ENCODE data around the gene PRIMPOL. TPM values are rescaled to one million over a fixed set of nuclear protein-coding genes. Genes with fewer than 3 reads are reported as not detected.

PRIMPOL gene
- total and polyA plus RNA-seq, 9 of the 15 experiments (the other 6 are each of a cell fraction or from before 2014, with no cell fraction given), result 11.0 to 32.0 (median 16.1) TPM

- ChIA-PET POLR2A (no interaction called here), CTCF (ENCODE audit: low intra/inter-chr PET ratio) (no interaction called here)
- no peak overlapping the region for H3K9ac ChIP-seq (ENCODE audit: insufficient read depth in 1 of 2, low read depth in 2 of 2, low read length in 2 of 2)
- H4K20me1 ChIP-seq (replicated peaks; ENCODE audit: control insufficient read depth, insufficient read depth, low read length), result peaks cover 7% of the 10 kb centered on the region; the same call in 1 of the 2 replicates
- in situ Hi-C loops (cut with MboI) (no loop called here), intact Hi-C loops (cut with micrococcal nuclease) (no loop called here)
- no peak overlapping the region for H2AFZ ChIP-seq (ENCODE audit: low read depth, low read length)
- H3K36me3 ChIP-seq (ENCODE audit: control insufficient read depth, insufficient read depth, low read length), result peaks cover 11% of the 10 kb centered on the region
- no peak for TF ChIP-seq CBX8 (IDR thresholded peaks at IDR 0.05; ENCODE audit: borderline replicate concordance, extremely low read depth, low read depth, low read length, poor library complexity, severe bottlenecking)
- no peak for TF ChIP-seq MTF1 (CRISPR knock-in tag; IDR thresholded peaks at IDR 0.05; ENCODE audit: borderline replicate concordance)
- no peak for TF ChIP-seq HEY1 (CRISPR knock-in tag; IDR thresholded peaks at IDR 0.05; ENCODE audit: borderline replicate concordance)
- TF ChIP-seq ZBTB1 (CRISPR knock-in tag; IDR thresholded peaks at IDR 0.05; ENCODE audit: borderline replicate concordance, low read depth), result no peak
- no peak for TF ChIP-seq CBFB (CRISPR knock-in tag; IDR thresholded peaks at IDR 0.05)
- TF ChIP-seq, protein P1, sequence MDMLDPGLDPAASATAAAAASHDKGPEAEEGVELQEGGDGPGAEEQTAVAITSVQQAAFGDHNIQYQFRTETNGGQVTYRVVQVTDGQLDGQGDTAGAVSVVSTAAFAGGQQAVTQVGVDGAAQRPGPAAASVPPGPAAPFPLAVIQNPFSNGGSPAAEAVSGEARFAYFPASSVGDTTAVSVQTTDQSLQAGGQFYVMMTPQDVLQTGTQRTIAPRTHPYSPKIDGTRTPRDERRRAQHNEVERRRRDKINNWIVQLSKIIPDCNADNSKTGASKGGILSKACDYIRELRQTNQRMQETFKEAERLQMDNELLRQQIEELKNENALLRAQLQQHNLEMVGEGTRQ (CRISPR knock-in tag; IDR thresholded peaks at IDR 0.05), result no peak
- no peak for TF ChIP-seq ZBTB5 (IDR thresholded peaks at IDR 0.05)
- no peak for TF ChIP-seq RFX5 (IDR thresholded peaks at IDR 0.05; ENCODE audit: low read depth, low read length)
- TF ChIP-seq RBM34 (IDR thresholded peaks at IDR 0.05; ENCODE audit: borderline replicate concordance, insufficient read depth, low read length), result no peak
- no peak for TF ChIP-seq RBBP5 (IDR thresholded peaks at IDR 0.05; ENCODE audit: borderline replicate concordance, insufficient read depth, low read length, poor library complexity, severe bottlenecking)
- TF ChIP-seq, protein P2, sequence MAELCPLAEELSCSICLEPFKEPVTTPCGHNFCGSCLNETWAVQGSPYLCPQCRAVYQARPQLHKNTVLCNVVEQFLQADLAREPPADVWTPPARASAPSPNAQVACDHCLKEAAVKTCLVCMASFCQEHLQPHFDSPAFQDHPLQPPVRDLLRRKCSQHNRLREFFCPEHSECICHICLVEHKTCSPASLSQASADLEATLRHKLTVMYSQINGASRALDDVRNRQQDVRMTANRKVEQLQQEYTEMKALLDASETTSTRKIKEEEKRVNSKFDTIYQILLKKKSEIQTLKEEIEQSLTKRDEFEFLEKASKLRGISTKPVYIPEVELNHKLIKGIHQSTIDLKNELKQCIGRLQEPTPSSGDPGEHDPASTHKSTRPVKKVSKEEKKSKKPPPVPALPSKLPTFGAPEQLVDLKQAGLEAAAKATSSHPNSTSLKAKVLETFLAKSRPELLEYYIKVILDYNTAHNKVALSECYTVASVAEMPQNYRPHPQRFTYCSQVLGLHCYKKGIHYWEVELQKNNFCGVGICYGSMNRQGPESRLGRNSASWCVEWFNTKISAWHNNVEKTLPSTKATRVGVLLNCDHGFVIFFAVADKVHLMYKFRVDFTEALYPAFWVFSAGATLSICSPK (IDR thresholded peaks at IDR 0.05; ENCODE audit: borderline replicate concordance), result no peak
- TF ChIP-seq ZNF830 (CRISPR knock-in tag; IDR thresholded peaks at IDR 0.05), result no peak
- no peak for TF ChIP-seq CGGBP1 (CRISPR knock-in tag; IDR thresholded peaks at IDR 0.05)
- no peak for TF ChIP-seq ATF1 (CRISPR knock-in tag; IDR thresholded peaks at IDR 0.05)
- no peak for TF ChIP-seq ATF1 (tag; IDR thresholded peaks at IDR 0.05)
- H3K4me3 ChIP-seq, result no peak overlapping the region
- no peaks in the 10 kb centered on the region for H3K9me1 ChIP-seq (ENCODE audit: control insufficient read depth, insufficient read depth, low read length)
- ATAC-seq, result no peak
- no TSS peak for BruUV-seq (replicated peaks)
- no peaks in the 10 kb centered on the region for H3K9me3 ChIP-seq (replicated peaks; ENCODE audit: control insufficient read depth, insufficient read depth, low read depth, low read length)
- H3K27me3 ChIP-seq (ENCODE audit: control insufficient read depth in 2 of 2, insufficient read depth in 2 of 2, low read length in 2 of 2), result no peaks in the 10 kb centered on the region
- H3K4me2 ChIP-seq (ENCODE audit: insufficient read depth, low read length), result no peak overlapping the region
- H3K79me2 ChIP-seq (ENCODE audit: control insufficient read depth, insufficient read depth, low read length), result peaks cover 35% of the 10 kb centered on the region
- no peak for FAIRE-seq
- 95% methylated on average over 5 of the region's 8 CpGs for WGBS (ENCODE audit: insufficient coverage, low coverage, missing lambda C conversion rate)
- no peak for DNase-seq (ENCODE audit: extremely low read depth in 1 of 4, low spot score in 3 of 4)
- peaks cover 16 to 19% of the 10 kb centered on the region in 2 experiments for H3K4me1 ChIP-seq (replicated peaks in 1 of 2; ENCODE audit: control insufficient read depth in 2 of 2, insufficient read depth in 2 of 2, low read length in 2 of 2)
- H3K27ac ChIP-seq (ENCODE audit: extremely low read depth, low read depth, low read length), result no peak overlapping the region
Observed at GRCh38 chr4:184651899-184652298, 2.4 kb downstream of the PRIMPOL start.

Measured in K562 (cell line).